ENCODE data around the gene RNF212. TPM values are rescaled to one million over a fixed set of nuclear protein-coding genes. Genes with fewer than 3 reads are reported as not detected.

RNF212 gene
- total RNA-seq, 1 donor from 2014 or later: under 0.01 TPM

DNA sequence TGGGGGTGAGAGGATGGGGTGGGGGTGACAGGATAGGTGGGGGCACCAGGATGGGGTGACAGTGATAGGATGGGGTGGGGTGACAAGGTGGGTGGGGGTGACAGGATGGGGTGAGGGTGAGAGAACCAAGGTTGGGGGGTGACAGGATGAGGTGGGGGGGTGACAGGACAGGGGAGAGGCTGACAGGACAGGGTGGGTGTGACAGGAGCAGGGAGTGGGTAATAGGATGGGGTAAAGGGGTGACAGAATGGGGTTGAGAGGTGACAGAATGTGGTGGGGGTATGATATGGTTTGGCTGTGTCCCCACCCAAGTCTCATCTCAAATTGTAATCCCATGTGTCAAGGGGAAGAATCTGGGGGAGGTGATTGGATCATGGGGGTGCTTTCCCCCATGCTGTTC lies 26.0 kb downstream of the RNF212 start:
- H3K27me3 ChIP-seq (ENCODE audit: control insufficient read depth, insufficient read depth, low read length): no peaks in the 10 kb centered on the region
- no peaks in the 10 kb centered on the region for H3K36me3 ChIP-seq (ENCODE audit: control insufficient read depth, insufficient read depth, low read length)
- DNase-seq (ENCODE audit: low read depth) (no peak), FAIRE-seq (no peak)
- no peak overlapping the region for H3K4me3 ChIP-seq (ENCODE audit: low read depth, low read length)
- TF ChIP-seq, protein P1, sequence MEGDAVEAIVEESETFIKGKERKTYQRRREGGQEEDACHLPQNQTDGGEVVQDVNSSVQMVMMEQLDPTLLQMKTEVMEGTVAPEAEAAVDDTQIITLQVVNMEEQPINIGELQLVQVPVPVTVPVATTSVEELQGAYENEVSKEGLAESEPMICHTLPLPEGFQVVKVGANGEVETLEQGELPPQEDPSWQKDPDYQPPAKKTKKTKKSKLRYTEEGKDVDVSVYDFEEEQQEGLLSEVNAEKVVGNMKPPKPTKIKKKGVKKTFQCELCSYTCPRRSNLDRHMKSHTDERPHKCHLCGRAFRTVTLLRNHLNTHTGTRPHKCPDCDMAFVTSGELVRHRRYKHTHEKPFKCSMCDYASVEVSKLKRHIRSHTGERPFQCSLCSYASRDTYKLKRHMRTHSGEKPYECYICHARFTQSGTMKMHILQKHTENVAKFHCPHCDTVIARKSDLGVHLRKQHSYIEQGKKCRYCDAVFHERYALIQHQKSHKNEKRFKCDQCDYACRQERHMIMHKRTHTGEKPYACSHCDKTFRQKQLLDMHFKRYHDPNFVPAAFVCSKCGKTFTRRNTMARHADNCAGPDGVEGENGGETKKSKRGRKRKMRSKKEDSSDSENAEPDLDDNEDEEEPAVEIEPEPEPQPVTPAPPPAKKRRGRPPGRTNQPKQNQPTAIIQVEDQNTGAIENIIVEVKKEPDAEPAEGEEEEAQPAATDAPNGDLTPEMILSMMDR (IDR thresholded peaks at IDR 0.05; ENCODE audit: insufficient read depth, low read length, severe bottlenecking): no peak

DNA sequence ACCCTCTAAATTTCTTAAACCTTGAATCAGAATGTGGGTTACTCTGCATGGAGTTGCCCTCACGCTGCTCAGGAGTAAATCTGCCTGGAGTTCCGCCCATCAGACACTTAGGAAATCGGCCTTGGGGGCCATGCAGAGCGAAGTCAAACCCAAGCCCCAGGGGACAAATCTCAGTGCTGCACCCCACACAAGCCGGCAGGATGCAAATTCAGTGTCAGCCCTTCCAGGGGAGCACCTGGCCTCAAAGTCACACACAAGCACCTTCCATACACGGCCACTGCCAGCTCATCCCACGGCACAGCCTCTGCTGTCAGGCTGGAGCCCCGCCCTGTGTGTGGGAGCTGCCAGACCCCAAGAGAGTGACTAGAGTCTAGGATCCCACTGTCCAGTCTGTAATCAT lies 27.4 kb downstream of the RNF212 start:
- DNase-seq (ENCODE audit: low read depth) (no peak), FAIRE-seq (no peak)
- Histone ChIP-seq H3K27me3 (ENCODE audit: control insufficient read depth, insufficient read depth, low read length) (no peaks in the 10 kb centered on the region), H3K4me3 (ENCODE audit: low read depth, low read length) (no peak overlapping the region), H3K36me3 (ENCODE audit: control insufficient read depth, insufficient read depth, low read length) (no peaks in the 10 kb centered on the region)
- TF ChIP-seq, protein P1 (IDR thresholded peaks at IDR 0.05; ENCODE audit: insufficient read depth, low read length, severe bottlenecking): no peak

DNA sequence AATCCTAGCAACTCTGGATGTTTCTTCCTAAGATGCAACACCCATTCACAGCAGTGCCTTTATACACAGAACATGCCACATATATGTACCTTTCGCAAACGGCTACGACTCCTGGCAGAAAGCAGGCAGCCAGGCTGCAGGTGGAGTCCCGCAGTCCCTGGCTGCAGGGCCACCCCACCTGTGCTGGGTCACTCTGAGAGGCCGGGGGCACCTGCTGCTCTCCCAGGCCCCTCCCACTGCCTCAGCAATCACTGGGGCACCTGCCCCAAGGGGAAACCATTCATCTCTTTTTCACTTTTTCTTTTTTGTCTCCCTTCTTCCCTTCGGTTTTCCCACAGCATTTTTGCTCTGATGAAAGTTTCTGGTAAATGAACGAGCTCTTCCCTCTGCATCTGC lies 28.0 kb downstream of the RNF212 start:
- TF ChIP-seq, protein P1 (IDR thresholded peaks at IDR 0.05; ENCODE audit: insufficient read depth, low read length, severe bottlenecking): no peak
- no peaks in the 10 kb centered on the region for H3K36me3 ChIP-seq (ENCODE audit: control insufficient read depth, insufficient read depth, low read length)
- FAIRE-seq (no peak), DNase-seq (ENCODE audit: low read depth) (no peak)
- no peaks in the 10 kb centered on the region for H3K27me3 ChIP-seq (ENCODE audit: control insufficient read depth, insufficient read depth, low read length)
- no peak overlapping the region for H3K4me3 ChIP-seq (ENCODE audit: low read depth, low read length)

DNA sequence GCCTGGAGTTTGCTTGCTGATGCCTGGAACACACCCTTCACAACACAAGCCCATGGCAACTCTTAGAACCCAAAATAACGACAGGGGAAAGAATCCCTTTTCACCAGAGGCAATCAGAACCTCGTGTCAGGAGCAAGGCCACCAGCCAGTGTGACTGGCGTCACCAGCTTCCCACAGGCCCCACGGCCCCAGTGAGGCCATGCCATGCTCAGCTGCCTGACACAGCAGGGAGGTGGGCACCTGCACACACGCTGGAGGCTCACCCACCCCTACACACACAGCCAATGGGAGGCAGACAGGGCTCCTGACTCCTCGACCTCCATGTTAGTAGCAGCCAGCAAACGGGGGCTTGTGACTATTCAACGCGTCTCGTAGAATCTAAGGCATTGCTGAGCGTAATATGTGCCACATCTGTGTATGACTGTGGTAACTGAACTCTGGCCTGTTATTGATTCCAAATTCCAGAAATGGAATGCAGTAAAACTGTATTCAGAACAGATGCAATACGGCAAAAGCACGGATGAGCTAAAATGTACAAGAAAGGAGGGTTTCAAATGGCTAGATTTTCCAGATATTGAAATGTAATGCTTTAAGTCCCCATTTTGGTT lies 28.5 kb downstream of the RNF212 start:
- H3K4me3 ChIP-seq (ENCODE audit: low read depth, low read length): no peak overlapping the region
- H3K27me3 ChIP-seq (ENCODE audit: control insufficient read depth, insufficient read depth, low read length): no peaks in the 10 kb centered on the region
- TF ChIP-seq, protein P1 (IDR thresholded peaks at IDR 0.05; ENCODE audit: insufficient read depth, low read length, severe bottlenecking): no peak
- H3K36me3 ChIP-seq (ENCODE audit: control insufficient read depth, insufficient read depth, low read length): no peaks in the 10 kb centered on the region
- DNase-seq (ENCODE audit: low read depth): no peak
- FAIRE-seq: no peak

DNA sequence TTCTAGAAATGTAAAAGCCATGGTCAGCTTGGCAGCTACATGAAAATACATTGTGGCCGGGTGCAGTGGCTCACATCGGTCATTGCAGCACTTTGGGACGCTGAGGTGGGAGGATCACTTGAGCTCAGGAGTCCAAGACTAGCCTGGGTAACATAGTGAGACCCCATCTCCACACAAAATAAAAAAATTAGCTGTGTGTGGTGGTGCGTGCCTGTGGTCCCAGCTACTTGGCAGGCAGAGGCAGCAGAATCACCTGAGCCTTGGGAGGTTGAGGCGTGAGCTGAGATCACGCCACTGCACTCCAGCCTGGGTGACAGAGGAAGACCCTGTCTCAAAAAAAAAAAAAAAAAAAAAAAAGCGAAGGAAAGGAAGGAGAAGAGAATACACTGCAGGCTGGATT lies 29.0 kb downstream of the RNF212 start:
- H3K36me3 ChIP-seq (ENCODE audit: control insufficient read depth, insufficient read depth, low read length): no peaks in the 10 kb centered on the region
- DNase-seq (ENCODE audit: low read depth) (no peak), FAIRE-seq (no peak)
- peaks cover 2% of the 10 kb centered on the region for H3K27me3 ChIP-seq (ENCODE audit: control insufficient read depth, insufficient read depth, low read length)
- TF ChIP-seq, protein P1 (IDR thresholded peaks at IDR 0.05; ENCODE audit: insufficient read depth, low read length, severe bottlenecking): no peak
- H3K4me3 ChIP-seq (ENCODE audit: low read depth, low read length): no peak overlapping the region

All from bronchial epithelial cell (primary cell).